ENCODE measurements around the gene FOXI2.
A peak's percentile ranks its signal among the peaks of the same experiment; 100 is the strongest.

The FOXI2 gene

DNA sequence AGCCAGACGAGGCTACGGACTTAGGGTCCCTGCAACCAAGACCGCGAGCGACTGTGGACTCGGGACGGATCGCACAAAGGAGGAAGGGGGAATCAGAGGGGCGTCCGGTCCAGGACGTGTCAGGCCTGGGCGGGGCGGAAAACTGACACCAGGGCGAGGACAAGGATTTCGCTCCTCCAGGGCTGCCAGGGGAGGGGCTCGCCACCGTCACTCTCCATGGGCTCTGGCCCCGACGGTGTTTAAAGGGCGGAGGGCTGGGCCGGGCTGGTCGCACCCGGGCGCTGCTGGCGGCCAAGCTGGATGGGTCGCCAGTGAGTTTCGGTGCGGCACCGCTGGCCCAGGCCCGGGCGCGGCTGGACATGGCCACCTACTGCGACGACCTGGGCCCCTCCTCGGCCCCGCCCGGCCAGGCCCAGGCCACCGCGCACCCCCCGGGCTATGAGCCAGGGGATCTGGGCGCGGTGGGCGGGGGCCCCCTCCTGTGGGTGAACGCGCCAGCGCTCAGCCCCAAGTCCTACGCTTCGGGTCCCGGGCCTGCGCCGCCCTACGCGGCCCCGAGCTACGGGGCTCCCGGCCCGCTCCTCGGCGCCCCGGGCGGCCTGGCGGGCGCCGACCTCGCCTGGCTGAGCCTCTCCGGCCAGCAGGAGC, at the start of gene FOXI2:
Gene FOXI2 (plus strand): TSS at position 271 of the 648 bp plus-strand sequence. CDS start 89 bp downstream, at position 360.
- no peak for DNase-seq
- ATAC-seq = no peak
- no peaks in the 10 kb centered on the region for H3K9me3 Mint-ChIP-seq
- H3K4me3 Mint-ChIP-seq = no peak within 1 kb of the TSS
- H3K36me3 Mint-ChIP-seq (ENCODE audit: low read depth) = no peaks in the 10 kb centered on the region
- peaks cover 39% of the 10 kb centered on the region for H3K27me3 Mint-ChIP-seq
- no peaks in the 10 kb centered on the region for H3K4me1 Mint-ChIP-seq
- no peak within 1 kb of the TSS for H3K27ac Mint-ChIP-seq

DNA sequence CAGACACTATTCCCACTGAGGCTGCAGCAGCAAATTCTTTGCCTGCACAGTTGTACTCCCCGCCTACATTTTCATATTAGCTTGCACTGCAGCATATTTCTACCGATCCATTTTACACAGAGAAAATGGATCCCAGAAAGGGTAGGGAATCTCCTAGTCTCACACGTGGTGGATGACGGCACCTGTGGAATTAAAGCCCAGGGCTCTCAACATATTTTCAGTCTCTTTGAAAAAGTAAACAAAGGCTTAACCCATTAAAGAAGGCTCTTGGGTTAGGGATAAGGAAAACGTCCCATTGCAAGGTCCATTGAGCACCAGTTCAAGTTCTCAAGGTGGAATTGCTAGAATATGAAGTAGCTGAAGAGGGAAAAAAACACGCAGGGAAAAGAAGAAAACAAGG, 49.4 kb upstream of the FOXI2 start:
- Mint-ChIP-seq H3K4me1 (no peaks in the 10 kb centered on the region), H3K27me3 (peaks cover 5% of the 10 kb centered on the region), H3K9me3 (no peaks in the 10 kb centered on the region), H3K27ac (no peak overlapping the region), H3K36me3 (ENCODE audit: low read depth) (no peaks in the 10 kb centered on the region), H3K4me3 (no peak overlapping the region)
- no peak for DNase-seq
- no peak for ATAC-seq

DNA sequence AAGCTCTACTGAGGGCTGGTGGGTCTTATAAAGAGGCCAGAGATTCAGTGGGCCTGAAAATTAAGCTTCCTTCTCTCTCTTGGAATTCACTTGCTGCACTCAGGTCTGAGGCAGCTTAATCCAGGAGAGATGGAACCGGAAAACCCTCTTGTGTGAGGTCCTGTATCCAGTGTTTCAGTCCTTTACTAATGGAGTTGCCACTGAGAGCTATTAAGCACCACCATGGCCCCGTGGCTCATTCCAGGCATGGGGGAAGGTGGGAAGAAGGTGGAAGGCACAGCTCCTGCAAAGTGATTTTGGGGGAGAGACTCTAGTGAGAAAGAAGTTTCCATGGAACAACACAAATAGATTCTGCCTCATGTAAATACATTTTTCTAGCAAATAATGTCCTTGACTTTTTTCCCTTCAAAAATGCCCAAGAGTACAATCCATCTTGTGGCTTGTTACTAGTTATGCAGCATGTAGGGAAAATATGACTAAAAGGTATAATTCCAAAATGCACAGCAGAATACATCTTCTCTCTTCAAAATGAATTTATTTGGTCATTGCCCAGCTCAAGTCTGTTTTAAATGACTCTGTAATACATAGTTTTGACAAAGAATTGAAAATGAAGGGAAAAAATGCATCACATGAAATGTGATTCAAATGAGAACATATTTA, 46.7 kb upstream of the FOXI2 start:
- ATAC-seq = no peak
- Mint-ChIP-seq H3K27me3 (peaks cover 5% of the 10 kb centered on the region), H3K36me3 (ENCODE audit: low read depth) (peaks cover 2% of the 10 kb centered on the region), H3K27ac (no peak overlapping the region), H3K9me3 (no peaks in the 10 kb centered on the region), H3K4me3 (no peak overlapping the region), H3K4me1 (no peaks in the 10 kb centered on the region)
- no peak for DNase-seq

DNA sequence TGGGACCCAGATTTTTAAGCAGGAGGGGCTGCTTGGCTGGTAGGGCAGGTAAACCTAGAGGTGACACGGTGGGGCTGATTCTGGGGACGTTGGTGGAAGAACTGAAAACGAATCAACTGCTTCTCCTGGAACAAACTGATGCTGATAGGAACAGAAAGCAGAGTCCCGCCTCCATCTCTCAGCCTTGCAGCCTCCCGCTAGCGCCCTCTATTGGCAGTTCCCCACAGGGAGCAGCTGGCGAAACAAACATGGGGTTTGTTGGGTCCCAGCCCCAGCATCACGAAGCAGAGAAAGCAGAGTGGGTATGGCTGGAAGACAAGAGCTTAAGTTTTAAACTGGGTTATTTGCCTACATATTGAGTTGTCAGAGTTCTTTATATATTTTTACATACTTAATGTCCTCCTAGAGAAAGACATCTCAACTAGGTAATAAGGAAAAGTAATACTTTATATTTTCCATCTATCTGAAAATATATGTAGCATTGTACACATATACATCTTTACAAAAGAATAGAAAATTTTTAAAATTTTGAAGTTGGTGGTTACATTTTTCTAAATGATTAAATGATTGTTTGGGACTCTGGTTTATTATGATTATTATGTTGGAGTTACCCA, 42.3 kb upstream of the FOXI2 start:
- H3K36me3 Mint-ChIP-seq (ENCODE audit: low read depth) = peaks cover 2% of the 10 kb centered on the region
- no peaks in the 10 kb centered on the region for H3K4me1 Mint-ChIP-seq
- H3K27me3 Mint-ChIP-seq = peaks cover 8% of the 10 kb centered on the region
- no peak overlapping the region for H3K27ac Mint-ChIP-seq
- H3K9me3 Mint-ChIP-seq = no peaks in the 10 kb centered on the region
- ATAC-seq (no peak), DNase-seq (peak; percentile 48)
- H3K4me3 Mint-ChIP-seq = no peak overlapping the region

DNA sequence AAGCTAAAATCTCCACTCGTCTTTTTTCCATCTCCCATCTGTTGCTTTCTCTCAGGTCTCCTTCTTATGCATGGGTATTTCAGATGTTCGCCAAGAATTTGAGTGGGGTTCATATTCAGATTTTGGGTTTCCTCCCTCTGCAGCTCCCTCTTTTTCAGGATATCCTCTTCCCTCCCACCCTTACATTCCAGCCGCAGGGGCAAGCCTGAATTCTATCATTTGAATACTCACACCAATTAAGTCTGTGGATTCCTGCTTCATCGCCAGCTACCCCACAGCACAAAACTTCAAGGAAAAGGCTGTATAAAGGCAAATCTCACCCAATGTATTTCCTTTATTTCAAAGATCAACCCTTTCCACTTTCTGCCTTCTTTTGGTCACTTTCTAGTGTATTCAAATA, 41.6 kb upstream of the FOXI2 start:
- ATAC-seq (no peak), DNase-seq (no peak)
- no peaks in the 10 kb centered on the region for H3K9me3 Mint-ChIP-seq
- H3K4me3 Mint-ChIP-seq = no peak overlapping the region
- no peak overlapping the region for H3K27ac Mint-ChIP-seq
- H3K36me3 Mint-ChIP-seq (ENCODE audit: low read depth) = peaks cover 2% of the 10 kb centered on the region
- H3K27me3 Mint-ChIP-seq = peaks cover 8% of the 10 kb centered on the region
- H3K4me1 Mint-ChIP-seq = no peaks in the 10 kb centered on the region

DNA sequence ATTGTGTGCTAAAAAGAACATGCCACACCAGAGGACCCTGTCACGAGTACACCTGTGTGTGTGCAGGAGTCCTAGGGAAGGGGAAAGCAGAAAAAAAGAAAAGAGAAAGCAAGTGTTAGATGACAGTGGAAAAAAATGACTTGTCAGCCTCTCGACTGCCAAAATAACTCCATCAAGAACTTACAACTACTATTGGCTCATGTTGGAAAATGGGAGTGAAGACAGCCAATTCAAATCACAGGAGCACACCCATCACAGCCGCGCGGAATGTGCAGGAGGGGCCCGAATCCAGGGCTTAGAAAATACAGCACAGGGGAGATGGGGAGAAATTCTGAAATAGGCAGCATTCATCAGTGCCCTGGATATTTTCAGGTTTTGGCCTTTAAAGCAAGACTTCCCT, 38.1 kb upstream of the FOXI2 start:
- Mint-ChIP-seq H3K9me3 (no peaks in the 10 kb centered on the region), H3K27me3 (peaks cover 9% of the 10 kb centered on the region), H3K4me1 (no peaks in the 10 kb centered on the region), H3K4me3 (no peak overlapping the region), H3K27ac (no peak overlapping the region), H3K36me3 (ENCODE audit: low read depth) (no peaks in the 10 kb centered on the region)
- ATAC-seq = no peak
- no peak for DNase-seq

DNA sequence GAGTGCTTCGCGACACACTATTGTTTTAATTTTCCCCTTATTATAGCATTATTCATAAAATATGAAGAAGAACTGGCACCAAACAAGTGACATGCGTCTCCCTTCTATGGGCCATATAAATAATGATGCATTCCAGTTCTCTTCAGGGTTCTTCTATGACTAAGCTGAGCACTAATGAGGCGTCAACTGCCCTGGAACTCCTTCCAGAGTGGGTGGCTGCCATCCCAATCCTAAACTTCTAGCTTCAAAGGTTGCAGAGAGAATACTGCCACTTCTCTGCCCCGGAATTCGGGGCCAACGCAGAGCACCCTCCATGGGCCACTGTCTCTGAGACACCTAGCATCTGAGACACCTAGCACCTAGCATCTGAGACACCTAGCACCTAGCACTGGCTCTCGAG, 37.7 kb upstream of the FOXI2 start:
- peaks cover 9% of the 10 kb centered on the region for H3K27me3 Mint-ChIP-seq
- no peaks in the 10 kb centered on the region for H3K4me1 Mint-ChIP-seq
- H3K4me3 Mint-ChIP-seq = no peak overlapping the region
- peaks cover 4% of the 10 kb centered on the region for H3K9me3 Mint-ChIP-seq
- no peak overlapping the region for H3K27ac Mint-ChIP-seq
- H3K36me3 Mint-ChIP-seq (ENCODE audit: low read depth) = no peaks in the 10 kb centered on the region
- no peak for DNase-seq
- no peak for ATAC-seq

DNA sequence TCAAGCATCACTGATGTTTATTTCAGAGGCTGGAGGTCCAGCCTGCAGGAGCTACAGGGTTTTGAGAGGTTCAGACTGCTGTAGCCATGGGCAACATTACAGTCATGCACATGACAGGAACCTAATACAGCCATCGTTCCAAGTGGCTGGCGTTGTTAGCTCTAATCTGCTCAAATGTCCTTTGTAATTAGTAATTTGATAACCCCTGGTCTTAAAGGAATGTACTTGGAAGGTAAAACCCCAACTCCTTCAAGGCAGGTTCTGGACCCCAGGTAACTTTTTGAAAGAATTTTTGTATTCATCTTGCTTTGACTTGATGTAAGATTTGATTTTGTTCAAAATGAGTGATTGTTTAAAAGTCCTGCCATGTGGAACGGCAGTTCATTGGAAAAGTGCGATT, 34.7 kb upstream of the FOXI2 start:
- Mint-ChIP-seq H3K4me3 (no peak overlapping the region), H3K27me3 (peaks cover 14% of the 10 kb centered on the region), H3K36me3 (ENCODE audit: low read depth) (no peaks in the 10 kb centered on the region), H3K4me1 (no peaks in the 10 kb centered on the region), H3K27ac (no peak overlapping the region), H3K9me3 (peaks cover 7% of the 10 kb centered on the region)
- DNase-seq (no peak), ATAC-seq (no peak)

DNA sequence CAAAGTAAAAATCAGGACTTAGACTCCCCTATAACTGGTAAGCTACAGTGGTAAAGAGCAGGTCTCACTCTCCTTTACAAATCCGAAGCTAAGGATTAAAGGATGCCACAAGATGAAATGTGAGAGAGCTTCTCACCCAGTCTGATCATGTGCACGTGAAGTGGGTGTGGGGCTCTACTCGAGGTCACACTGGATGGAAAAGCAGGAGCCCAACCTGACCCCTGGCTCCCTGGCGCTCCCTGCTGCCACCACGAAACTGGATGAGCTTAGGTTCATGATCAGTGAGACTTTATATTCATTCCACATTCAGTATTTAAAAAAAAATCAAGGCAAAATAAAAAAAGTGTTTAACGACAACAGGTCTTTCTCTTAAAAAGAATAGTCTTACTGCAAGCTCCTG, 21.7 kb upstream of the FOXI2 start:
- Mint-ChIP-seq H3K4me3 (no peak overlapping the region), H3K27me3 (peaks cover under 1% of the 10 kb centered on the region), H3K27ac (no peak overlapping the region), H3K4me1 (no peaks in the 10 kb centered on the region), H3K9me3 (no peaks in the 10 kb centered on the region), H3K36me3 (ENCODE audit: low read depth) (no peaks in the 10 kb centered on the region)
- DNase-seq (no peak), ATAC-seq (no peak)

DNA sequence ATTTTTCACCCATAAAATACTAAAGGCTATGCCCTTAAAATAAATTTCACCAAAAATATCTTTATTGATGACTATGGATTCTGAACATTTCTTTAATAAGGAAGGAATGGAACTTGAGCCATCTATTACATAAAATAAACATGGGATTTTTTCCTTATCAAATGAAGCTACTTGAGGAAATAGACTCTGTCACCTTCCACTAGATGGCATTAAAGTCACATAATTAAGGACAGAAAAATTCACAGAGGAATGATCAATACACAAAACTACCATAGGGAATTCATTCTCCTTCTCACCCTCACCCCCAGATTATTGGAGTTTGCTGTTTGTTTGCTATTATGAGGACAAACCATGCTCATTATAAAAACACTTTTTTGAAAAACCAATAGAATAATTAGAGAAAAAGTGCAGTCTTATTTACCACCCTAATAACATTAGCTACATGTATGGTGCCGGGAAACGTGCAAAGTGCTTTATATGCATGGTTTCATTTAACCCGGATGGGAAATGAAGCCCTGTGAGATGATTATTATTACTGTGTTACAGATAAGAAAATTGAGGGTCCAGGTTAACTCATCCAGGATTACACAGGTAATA, 21.1 kb upstream of the FOXI2 start:
- no peaks in the 10 kb centered on the region for H3K27me3 Mint-ChIP-seq
- DNase-seq = no peak

DNA sequence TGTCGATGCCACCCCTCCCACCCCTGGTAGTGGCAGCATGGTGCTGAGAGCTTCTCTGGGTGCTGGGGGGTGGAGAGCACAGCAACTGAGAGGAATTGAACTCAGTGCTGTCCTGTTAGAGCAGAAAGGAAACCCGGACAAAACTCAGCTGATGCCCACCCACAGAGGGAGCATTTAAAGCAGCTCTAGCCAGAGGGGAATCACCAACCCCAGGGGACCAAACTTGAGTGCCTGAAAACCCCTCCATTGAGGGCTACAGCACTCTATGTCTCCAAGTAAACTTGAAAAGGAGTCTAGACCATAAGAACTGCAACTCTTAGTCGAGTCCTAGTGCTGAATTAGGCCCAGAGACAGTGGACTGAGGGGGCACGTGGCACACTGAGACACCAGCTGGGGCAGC, 16.8 kb upstream of the FOXI2 start:
- no peaks in the 10 kb centered on the region for H3K9me3 Mint-ChIP-seq
- ATAC-seq (no peak), DNase-seq (no peak)
- H3K4me3 Mint-ChIP-seq = no peak overlapping the region
- H3K27ac Mint-ChIP-seq = no peak overlapping the region
- peaks cover 6% of the 10 kb centered on the region for H3K27me3 Mint-ChIP-seq
- H3K4me1 Mint-ChIP-seq = no peaks in the 10 kb centered on the region
- H3K36me3 Mint-ChIP-seq (ENCODE audit: low read depth) = no peaks in the 10 kb centered on the region

More for the DNA sequence above, 21.1 kb upstream of the FOXI2 start:
- Mint-ChIP-seq H3K9me3 (no peaks in the 10 kb centered on the region), H3K36me3 (ENCODE audit: low read depth) (no peaks in the 10 kb centered on the region), H3K4me3 (no peak overlapping the region), H3K27ac (no peak overlapping the region), H3K4me1 (no peaks in the 10 kb centered on the region)
- no peak for ATAC-seq

DNA sequence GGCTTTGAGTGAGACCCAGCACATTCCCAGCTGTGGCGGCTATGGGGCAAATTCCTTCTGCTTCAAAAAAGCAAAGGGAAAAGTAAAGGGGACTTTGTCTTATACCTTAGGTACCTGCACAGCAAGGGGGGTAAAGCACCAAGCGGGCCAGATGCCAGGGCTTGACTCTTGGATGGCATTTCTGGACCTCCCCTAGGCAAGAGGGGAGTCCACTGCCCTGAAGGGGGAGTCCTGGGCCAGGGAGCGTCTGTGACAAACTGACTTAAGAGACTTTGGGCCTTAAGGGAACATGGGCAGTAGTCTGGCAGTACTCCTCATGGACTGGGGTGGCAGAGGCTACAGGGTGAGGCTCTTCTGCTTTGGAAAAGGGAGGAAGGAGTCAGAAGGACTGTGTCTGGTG, 16.1 kb upstream of the FOXI2 start:
- no peaks in the 10 kb centered on the region for H3K36me3 Mint-ChIP-seq (ENCODE audit: low read depth)
- no peak overlapping the region for H3K27ac Mint-ChIP-seq
- no peaks in the 10 kb centered on the region for H3K4me1 Mint-ChIP-seq
- no peaks in the 10 kb centered on the region for H3K9me3 Mint-ChIP-seq
- no peak for ATAC-seq
- H3K27me3 Mint-ChIP-seq = peaks cover 8% of the 10 kb centered on the region
- H3K4me3 Mint-ChIP-seq = no peak overlapping the region
- DNase-seq = no peak

DNA sequence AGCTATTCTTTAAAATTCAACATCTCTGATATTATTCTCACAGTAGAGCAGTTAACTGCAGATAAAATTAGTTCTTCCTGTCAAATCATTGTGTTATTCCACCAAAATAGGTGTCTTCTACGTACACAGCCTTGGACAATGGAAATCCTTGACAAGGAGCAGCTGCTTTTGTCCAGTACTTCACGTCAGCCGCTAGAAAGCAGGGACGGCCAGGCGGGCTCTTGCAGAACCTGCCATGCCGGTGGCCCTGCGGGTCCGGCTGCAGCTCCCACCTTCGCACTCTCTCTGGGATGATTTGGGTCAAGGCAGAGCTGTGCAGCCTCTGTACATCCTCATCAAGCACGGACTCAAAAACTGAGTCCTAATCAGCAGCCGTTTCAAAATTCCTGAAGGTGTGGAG, 2.2 kb upstream of the FOXI2 start:
- peaks cover 39% of the 10 kb centered on the region for H3K27me3 Mint-ChIP-seq
- H3K27ac Mint-ChIP-seq = no peak overlapping the region
- no peaks in the 10 kb centered on the region for H3K9me3 Mint-ChIP-seq
- no peaks in the 10 kb centered on the region for H3K4me1 Mint-ChIP-seq
- H3K4me3 Mint-ChIP-seq = no peak overlapping the region
- H3K36me3 Mint-ChIP-seq (ENCODE audit: low read depth) = no peaks in the 10 kb centered on the region
- ATAC-seq = no peak
- DNase-seq = no peak

DNA sequence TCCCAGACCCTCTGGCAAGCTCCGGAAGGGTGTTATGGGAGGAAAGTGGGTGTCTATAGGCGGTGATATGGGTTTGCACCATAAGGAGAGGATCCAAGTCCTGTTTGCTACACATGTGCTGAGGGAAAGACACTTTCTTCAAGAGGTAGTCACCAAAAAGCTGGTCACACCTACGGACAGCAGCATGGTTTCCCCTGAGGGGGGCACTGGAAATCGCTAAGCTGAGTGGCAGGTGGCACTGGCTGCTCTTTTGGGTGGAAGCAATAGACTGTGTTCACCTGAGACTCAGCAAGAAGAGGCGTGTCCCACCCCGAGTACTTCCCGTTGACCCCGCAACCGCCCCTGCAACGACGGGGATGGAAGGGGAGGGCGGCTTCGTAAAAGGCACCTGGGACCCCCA, 1.8 kb upstream of the FOXI2 start:
- Mint-ChIP-seq H3K27ac (no peak overlapping the region), H3K36me3 (ENCODE audit: low read depth) (no peaks in the 10 kb centered on the region), H3K27me3 (peaks cover 39% of the 10 kb centered on the region), H3K9me3 (no peaks in the 10 kb centered on the region), H3K4me1 (no peaks in the 10 kb centered on the region), H3K4me3 (no peak overlapping the region)
- DNase-seq (no peak), ATAC-seq (no peak)

DNA sequence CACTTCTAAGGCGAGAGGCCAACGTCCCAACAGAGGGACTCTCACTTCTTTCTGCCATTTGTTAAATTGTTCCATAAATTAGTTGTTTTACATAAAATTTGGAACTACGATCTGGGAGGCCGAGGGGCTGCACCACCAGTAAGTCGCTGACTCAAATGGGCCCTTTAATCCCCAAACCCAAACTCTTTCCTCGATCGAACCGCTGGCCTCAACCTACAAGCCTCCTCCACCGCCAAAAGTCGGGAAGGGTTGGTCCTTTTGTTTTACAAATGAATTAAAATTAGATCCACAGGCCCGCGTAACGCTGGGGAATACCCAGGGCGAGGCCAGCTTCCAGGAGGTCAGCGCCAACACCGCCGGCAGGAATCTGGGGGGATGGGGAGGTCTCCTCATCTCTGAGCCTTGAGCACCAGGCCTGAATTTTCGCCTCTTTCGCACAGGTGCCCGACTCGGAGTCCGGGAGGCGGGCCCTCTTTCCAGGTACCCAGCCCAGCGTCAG, 1.2 kb upstream of the FOXI2 start:
- ATAC-seq = no peak
- Mint-ChIP-seq H3K27me3 (peaks cover 39% of the 10 kb centered on the region), H3K4me3 (no peak overlapping the region), H3K27ac (no peak overlapping the region), H3K4me1 (no peaks in the 10 kb centered on the region), H3K9me3 (no peaks in the 10 kb centered on the region), H3K36me3 (ENCODE audit: low read depth) (no peaks in the 10 kb centered on the region)
- no peak for DNase-seq
